MG63 (cell line): Measurements from ENCODE around the gene CCL28. TPM values are rescaled to one million over a fixed set of nuclear protein-coding genes. Genes with fewer than 3 reads are reported as not detected.
A peak's percentile ranks its signal among the peaks of the same experiment; 100 is the strongest.
"Not testable (repeated sequence)": the region's sequence is repeated elsewhere in the genome, so short reads cannot be mapped to it uniquely, and the experiment has no call there.

Experiments
- DNase-seq: peaks from one replicate; pipeline ENCODE4 v3.0.0-alpha.2; 2020
- H3K27me3 ChIP-seq: fragments of 250-450 bp; sonication (Bioruptor Pico); 2 replicates; pipeline ENCODE4 v1.5.1; 2020; ENCODE audit warnings: mild to moderate bottlenecking, moderate library complexity
- H3K36me3 ChIP-seq: fragments of 250-450 bp; sonication (Bioruptor Pico); 2 replicates; pipeline ENCODE4 v1.5.1; 2020; ENCODE audit warnings: mild to moderate bottlenecking, moderate library complexity
- H3K4me3 ChIP-seq: fragments of 250-450 bp; sonication (Bioruptor Pico); 2 replicates; pipeline ENCODE4 v1.5.1; 2020; ENCODE audit warnings: mild to moderate bottlenecking, moderate library complexity
- H3K9me3 ChIP-seq: fragments of 250-450 bp; sonication (Bioruptor Pico); 2 replicates; pipeline ENCODE4 v1.5.1; 2020; ENCODE audit warnings: mild to moderate bottlenecking, moderate library complexity
- total RNA-seq: library from RNA; depleted of rRNA; stranded (reverse); fragments of >200 nt; shearing (Covaris generic); gene quantifications from 2 replicates; pipeline ENCODE4 v1.2.3, GENCODE V29; 2014; ENCODE audit warnings: low replicate concordance; rRNA removed

Gene CCL28, protein sequence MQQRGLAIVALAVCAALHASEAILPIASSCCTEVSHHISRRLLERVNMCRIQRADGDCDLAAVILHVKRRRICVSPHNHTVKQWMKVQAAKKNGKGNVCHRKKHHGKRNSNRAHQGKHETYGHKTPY
- 0.12 and 2.1 TPM in 2 replicates for total RNA-seq

DNA sequence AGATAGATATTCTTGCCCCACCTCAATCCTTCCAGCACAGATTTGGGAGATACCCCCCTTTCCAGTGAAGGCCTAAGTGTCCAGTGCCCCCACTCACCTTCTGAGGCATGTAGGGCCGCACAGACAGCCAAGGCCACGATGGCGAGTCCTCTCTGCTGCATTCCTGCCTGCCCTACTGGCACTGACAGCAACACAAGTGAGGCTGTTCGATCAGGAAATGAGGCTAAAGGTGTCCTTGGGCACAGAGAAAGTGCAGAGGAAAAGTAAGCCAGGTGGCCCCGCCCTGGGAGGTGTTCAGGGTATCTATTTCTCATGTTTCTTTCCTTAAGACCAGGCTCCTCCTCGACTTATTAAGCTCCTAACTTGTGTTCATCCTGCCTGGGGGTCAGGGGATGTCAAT lies at the start of gene CCL28:
Gene CCL28 (minus strand): TSS at position 236 of the 400 bp plus-strand sequence. CDS start 75 bp downstream, at position 161.
- Histone ChIP-seq H3K4me3 (no peak within 1 kb of the TSS), H3K27me3 (no peaks in the 10 kb centered on the region), H3K36me3 (no peaks in the 10 kb centered on the region), H3K9me3 (no peaks in the 10 kb centered on the region)
- no peak for DNase-seq

DNA sequence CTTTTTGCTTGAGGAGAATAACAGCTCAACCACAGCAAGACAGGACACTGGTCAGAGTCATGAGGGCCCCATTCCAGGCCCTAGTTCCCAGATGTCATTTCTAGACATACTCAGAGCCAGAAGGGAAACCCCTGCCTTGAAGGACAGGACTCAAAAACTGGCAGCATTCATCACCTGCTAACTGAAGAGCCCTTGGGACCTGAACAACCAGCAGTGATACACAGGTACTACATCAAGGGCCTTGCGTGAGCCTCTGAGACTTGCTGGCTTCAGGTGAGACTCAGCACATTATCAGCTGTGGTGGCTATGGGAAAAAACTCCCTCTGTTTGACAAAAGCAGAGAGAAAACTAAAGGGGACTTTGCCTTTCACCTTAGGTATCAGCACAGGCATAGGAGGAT lies 48.9 kb upstream of the CCL28 start:
- Histone ChIP-seq H3K27me3 (no peaks in the 10 kb centered on the region), H3K4me3 (no peak overlapping the region), H3K9me3 (peaks cover 28% of the 10 kb centered on the region), H3K36me3 (peaks cover 49% of the 10 kb centered on the region)
- no peak for DNase-seq

DNA sequence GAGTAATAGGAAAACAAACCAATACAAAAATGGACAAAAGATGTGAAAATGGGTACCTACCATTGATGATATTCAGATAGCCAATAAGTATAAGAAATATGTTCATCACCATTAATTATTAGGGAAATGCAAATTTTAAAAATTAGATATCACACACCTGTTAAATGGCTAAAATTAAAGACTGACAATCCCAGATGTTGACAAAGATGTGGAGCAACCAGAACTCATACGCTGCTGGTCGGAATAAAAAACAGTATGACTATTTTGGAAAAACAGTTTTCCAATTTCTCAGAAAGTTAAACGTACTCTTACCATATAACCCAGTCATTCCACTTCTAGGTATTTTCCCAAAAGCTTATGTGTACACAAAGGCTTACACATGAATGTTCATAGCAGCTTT lies 44.4 kb upstream of the CCL28 start:
- Histone ChIP-seq H3K27me3 (no peaks in the 10 kb centered on the region), H3K9me3 (peaks cover 18% of the 10 kb centered on the region), H3K36me3 (peaks cover 25% of the 10 kb centered on the region), H3K4me3 (no peak overlapping the region)
- no peak for DNase-seq

DNA sequence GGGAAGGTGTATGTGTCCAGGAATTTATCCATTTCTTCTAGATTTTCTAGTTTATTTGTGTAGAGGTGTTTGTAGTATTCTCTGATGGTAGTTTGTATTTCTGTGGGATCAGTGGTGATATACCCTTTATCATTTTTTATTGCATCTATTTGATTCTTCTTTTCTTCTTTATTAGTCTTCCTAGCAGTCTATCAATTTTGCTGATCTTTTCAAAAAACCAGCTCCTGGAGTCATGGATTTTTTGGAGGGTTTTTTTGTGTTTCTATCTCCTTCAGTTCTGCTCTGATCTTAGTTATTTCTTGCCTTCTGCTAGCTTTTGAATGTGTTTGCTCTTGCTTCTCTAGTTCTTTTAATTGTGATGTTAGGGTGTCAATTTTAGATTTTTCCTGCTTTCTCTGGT lies 29.4 kb upstream of the CCL28 start:
- H3K27me3 ChIP-seq, H3K4me3 ChIP-seq, DNase-seq: not testable (repeated sequence)
- H3K36me3 ChIP-seq, result peaks cover 16% of the 10 kb centered on the region
- peaks cover 14% of the 10 kb centered on the region for H3K9me3 ChIP-seq

DNA sequence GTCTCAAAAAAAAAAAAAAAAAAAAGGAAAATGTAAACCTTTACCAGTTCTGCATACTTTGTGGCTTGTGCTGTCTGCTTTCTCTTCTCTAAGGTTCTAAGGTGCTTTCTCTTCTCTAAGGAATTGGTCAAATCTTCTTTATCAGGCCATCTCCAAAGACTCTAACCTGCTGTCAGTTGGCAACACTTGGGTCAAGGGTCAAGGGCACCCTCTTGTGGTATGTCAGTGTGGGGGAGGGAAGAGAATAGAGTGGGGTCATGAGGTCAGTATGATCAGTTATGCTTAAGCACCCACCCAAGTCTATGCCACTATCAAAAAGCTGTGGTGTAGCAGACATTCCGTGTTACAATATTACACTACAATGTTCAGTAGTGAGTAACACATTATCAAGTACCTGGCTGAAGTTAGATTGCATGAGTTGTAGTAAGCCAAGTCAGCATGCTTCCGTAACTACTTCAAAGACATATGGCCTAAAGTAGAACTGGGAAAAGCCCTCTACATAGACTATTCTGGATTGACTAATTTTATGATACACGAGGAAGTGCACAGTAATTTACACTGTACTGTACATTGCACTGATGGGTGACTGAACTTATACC lies 25.0 kb upstream of the CCL28 start:
- H3K27me3 ChIP-seq, result no peaks in the 10 kb centered on the region
- H3K9me3 ChIP-seq, result peaks cover 7% of the 10 kb centered on the region
- no peak overlapping the region for H3K4me3 ChIP-seq
- H3K36me3 ChIP-seq, result no peaks in the 10 kb centered on the region
- DNase-seq, result no peak

DNA sequence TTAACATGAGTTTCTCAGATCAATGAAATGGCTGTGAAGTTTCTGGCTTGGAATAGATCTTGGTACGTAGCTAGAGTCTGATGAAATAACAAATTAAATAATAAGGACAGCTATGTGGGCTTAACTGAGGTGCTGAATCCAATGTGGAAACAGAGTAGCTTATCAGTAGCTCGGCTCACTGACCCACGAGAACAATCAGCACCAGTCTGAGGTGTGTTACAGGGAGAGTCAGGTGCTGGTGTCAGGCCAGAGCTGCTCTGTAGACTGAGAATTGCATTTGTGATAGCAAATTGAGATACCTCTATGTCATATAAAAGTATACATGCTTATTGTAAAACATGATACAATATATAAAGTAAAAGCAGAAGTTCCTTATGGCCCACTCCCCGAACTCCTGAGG lies 21.2 kb upstream of the CCL28 start:
- Histone ChIP-seq H3K36me3 (no peaks in the 10 kb centered on the region), H3K27me3 (no peaks in the 10 kb centered on the region), H3K9me3 (no peaks in the 10 kb centered on the region), H3K4me3 (no peak overlapping the region)
- DNase-seq, result no peak

DNA sequence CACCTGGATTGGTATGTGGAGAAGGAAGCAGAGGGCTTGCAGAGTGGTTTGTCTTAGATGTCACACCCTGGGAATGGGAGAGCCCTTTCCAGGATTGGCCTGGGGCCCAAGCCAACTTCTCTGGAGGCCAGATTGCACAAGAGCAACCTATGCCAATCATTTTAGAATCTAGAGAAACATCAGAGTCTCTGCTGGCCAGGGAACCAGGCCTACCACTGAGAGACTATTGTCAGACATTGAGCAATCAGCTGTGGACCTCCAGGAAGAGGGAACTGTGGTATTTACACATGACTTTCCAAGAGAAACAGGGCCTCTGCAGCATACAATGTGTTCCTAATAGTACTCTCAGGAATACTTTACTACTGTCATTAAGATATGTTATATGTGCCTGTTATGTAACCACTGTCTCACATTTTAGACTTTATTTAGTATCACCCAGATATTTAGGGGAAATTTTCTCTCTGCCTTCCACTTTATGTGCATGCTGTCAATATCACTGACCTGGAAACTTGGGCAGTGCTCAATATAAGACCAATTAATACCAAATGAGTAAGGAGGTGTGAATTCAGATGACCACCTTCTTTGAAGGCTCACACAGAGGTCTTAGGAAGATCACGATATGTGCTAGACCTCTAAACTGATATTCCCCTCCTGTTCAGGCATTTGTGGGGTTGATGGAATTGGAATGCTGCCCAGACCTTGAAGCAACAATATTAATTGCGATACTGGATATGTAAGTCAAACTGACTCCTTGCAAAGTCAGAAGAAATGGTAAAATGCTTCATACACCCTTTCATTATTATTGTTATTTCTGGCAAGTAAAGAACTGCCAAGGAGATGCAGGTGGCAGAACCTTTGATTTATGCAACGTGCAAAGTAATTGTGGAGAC lies 20.5 kb upstream of the CCL28 start:
- Histone ChIP-seq H3K36me3 (no peaks in the 10 kb centered on the region), H3K27me3 (no peaks in the 10 kb centered on the region), H3K9me3 (no peaks in the 10 kb centered on the region), H3K4me3 (no peak overlapping the region)
- DNase-seq, result peak; percentile 73

DNA sequence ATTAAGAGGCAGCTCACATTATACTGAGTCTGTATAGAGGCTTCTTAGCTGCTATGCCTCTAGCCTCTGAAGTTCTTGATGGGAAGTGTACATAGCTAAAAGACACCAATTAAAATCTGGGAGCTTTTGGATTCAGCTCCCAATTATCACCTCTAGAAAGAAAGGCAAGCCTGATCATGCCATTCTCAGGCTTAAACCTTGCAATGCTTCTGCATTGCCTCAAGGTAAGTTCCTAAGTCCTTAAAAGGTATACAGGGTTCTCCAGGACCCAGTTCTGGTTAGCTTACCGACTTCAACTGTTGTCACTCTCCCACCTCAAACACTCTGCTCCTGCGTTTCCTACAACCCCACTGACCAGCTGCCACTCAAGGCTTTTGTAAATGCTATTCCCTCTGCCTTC lies 17.5 kb upstream of the CCL28 start:
- DNase-seq, result no peak
- no peaks in the 10 kb centered on the region for H3K9me3 ChIP-seq
- no peaks in the 10 kb centered on the region for H3K36me3 ChIP-seq
- H3K4me3 ChIP-seq, result no peak overlapping the region
- no peaks in the 10 kb centered on the region for H3K27me3 ChIP-seq

DNA sequence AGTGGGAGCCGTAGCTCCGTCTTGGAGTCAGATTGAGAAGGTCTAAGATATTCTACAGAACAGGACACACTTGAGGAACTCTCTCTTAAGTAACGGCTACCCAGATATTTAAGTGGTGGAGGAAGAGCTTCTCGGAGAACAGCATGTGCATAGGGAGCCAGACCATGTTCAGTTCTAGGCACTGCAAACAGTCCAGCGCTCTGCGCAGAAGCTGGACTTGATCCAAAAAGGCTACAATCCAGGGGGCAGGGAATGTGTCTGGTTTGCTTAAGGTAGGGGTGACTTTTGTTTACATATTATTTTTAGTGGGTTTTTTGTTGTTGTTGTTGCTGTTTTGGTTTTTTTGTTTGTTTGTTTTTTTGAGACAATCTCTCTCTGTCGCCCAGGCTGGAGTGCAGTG lies 16.8 kb upstream of the CCL28 start:
- H3K27me3 ChIP-seq, result no peaks in the 10 kb centered on the region
- no peaks in the 10 kb centered on the region for H3K36me3 ChIP-seq
- DNase-seq, result no peak
- no peaks in the 10 kb centered on the region for H3K9me3 ChIP-seq
- H3K4me3 ChIP-seq, result no peak overlapping the region

DNA sequence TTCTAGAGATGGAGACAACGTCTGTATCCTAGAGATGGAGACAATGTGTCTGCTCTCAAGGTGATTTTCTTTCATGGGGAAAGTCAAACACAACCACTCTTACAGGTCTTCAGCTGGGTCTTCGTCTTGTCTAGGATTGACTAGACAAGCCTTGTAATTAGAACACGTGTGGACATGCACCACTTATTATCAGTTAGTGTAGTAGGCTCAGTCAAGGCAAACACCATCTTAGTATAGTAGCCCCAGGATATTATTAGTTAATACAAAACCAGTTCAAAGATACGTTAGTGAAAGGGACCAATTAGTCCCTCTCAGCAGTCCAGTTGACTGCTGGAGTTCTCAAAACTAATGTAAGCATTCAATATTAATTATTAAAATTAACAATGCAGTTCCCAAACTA lies 15.1 kb upstream of the CCL28 start:
- no peaks in the 10 kb centered on the region for H3K27me3 ChIP-seq
- no peak overlapping the region for H3K4me3 ChIP-seq
- H3K9me3 ChIP-seq, result no peaks in the 10 kb centered on the region
- DNase-seq, result no peak
- H3K36me3 ChIP-seq, result no peaks in the 10 kb centered on the region

DNA sequence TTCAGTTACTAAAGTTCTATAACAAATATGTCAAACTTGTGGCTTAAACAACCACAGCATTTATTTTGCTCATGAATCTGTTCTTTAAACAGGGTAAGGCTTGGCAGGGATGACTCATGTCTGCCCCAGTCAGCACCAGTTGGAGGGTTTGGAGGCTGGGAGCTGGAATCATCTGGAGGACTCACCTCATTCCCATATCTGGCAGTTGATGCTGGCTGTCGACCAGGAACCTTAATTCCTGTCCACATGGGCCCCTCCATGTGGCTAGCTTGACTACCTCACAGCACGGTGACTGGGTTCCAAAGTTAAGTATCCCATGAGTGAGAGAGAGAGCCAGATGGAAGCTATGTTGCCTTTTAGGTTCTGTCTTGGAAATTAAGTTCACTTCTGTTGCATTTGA lies 13.8 kb upstream of the CCL28 start:
- no peak overlapping the region for H3K4me3 ChIP-seq
- H3K27me3 ChIP-seq, result no peaks in the 10 kb centered on the region
- peak; percentile 91 for DNase-seq
- H3K9me3 ChIP-seq, result no peaks in the 10 kb centered on the region
- no peaks in the 10 kb centered on the region for H3K36me3 ChIP-seq

DNA sequence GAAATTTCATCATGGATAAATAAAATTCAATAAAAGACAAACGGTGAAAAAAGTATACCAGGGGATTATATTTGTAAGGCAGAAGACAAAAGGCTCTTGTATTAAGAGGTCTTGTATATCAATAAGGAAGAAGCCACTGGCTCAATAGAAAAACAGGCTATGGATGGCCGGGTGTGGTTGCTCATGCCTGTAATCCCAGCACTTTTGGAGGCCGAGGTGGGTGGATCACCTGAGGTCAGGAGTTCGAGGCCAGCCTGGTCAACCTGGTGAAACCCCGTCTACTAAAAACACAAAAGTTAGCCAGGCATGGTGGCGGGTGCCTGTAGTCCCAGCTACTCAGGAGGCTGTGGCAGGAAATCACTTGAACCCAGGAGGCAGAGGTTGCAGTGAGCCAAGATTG lies 10.9 kb upstream of the CCL28 start:
- H3K4me3 ChIP-seq, H3K36me3 ChIP-seq, DNase-seq, H3K27me3 ChIP-seq, H3K9me3 ChIP-seq: not testable (repeated sequence)

DNA sequence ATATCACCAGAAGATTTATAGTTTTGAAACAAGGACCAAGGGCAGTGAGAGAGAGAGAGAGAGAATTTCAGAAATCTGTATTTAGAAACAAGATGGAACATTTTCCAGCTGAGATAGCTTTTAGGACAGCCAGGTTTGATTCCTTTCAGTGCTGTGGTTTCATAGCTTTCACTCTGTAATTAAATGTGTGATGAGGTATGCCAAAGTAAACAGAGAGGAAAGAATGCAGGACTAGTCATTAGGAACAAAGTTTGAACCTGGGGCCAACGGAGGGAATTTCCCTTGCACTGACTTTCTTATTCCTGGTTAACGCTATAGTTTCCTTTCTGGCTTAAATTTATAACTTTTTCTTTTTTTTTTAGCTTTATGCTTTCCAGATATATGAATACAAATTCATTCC lies 10.0 kb upstream of the CCL28 start:
- peak; percentile 32 for DNase-seq
- no peaks in the 10 kb centered on the region for H3K27me3 ChIP-seq

DNA sequence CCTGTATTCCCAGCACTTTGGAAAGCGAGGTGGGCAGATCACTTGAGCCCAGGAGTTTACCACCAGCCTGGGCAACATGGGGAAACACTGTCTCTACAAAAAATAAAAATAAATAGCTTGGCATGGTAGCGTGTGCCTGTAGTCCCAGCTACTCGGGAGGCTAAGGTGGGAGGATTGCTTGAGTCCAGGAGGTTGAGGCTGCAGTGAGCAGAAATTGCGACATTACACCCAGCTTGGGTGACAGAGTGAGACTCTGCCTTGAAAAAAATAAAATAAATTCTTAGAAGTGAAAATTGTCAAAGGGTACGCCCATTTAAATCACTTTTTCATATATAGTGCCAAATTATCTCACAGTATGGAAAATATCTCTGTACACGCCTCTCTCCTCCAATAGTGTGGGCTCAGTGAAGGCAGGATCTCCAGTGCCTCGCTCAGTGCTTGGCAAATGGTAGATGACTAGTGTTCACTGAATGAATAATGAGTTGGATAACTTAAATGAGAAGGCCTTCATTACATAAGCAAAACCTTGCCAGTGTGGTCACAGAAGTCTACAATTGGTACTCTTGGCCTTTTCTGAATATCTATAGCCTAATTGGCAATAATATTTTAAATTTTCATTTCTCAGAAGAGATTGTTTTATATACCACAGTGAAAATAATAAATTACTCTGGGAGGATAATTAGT lies 9.4 kb upstream of the CCL28 start:
- no peaks in the 10 kb centered on the region for H3K9me3 ChIP-seq
- H3K27me3 ChIP-seq, result no peaks in the 10 kb centered on the region
- H3K4me3 ChIP-seq, result no peak overlapping the region
- no peak for DNase-seq
- no peaks in the 10 kb centered on the region for H3K36me3 ChIP-seq

More for the DNA sequence above, 10.0 kb upstream of the CCL28 start:
- H3K4me3 ChIP-seq, result no peak overlapping the region
- no peaks in the 10 kb centered on the region for H3K9me3 ChIP-seq
- H3K36me3 ChIP-seq, result no peaks in the 10 kb centered on the region

DNA sequence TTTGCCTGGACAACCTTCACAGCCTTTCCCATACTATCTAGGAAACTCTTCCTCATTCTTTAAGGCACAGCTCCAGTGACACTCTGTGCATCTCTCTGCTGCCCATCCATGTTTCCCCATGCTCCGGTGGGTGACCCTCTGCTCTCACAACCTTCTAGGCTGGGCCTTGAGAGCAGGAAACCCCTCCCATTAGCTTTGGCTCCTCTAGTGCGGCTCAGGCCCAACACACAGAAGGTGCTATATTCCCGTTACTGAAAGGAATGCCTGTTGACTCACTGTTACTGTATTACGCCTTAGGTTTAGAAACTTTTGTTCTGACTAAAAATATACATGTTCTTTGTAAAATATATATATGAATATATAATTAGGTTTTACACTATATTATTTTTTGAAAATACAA lies 8.1 kb upstream of the CCL28 start:
- DNase-seq, result no peak
- Histone ChIP-seq H3K27me3 (no peaks in the 10 kb centered on the region), H3K9me3 (no peaks in the 10 kb centered on the region), H3K36me3 (no peaks in the 10 kb centered on the region), H3K4me3 (no peak overlapping the region)

DNA sequence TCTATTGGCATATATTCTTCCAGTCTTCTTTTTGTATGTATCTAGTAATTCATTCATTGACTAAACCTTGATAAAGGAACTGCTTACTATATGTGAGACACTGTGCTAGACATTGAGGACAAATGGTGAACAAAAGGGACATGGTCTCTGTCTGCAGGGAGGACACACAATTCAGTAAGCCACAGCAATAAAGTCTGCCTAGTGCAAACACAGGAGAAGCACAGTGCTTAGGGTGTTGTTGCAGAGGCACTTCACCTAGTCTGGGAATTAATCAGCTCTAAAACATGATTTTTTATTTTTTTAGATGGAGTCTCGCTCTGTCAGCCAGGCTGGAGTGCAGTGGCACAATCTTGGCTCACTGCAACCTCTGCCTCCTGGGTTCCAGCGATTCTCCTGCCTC lies 6.4 kb upstream of the CCL28 start:
- Histone ChIP-seq H3K9me3 (no peaks in the 10 kb centered on the region), H3K36me3 (no peaks in the 10 kb centered on the region), H3K27me3 (no peaks in the 10 kb centered on the region), H3K4me3 (no peak overlapping the region)
- DNase-seq, result no peak

DNA sequence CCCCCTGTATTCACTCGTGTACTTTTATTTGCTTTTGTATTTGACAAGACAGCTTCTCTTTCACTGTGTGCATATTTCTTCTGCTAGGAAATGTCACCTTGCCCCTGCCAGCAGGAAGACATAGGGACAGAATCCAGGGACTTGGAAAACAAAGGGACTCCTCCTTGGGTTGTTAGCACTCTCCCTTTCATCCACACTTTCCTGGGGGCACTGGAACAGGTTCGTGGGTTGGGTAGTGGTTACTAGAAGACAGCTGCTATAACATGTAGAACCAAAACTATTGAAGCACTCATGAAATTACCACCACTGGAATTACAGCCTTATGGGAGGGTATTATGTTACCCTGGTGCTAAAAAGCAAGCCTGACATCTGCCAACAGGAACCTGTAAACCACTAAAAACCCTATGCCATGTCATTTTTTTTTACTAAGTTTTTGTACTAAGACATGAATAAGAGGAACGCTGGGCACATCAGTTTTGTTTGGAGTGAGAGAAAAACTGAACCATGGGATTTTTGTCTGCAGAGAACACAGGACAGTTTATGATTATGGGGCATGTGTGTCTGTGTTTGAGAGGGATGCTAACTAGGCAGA lies 4.7 kb upstream of the CCL28 start:
- Histone ChIP-seq H3K9me3 (no peaks in the 10 kb centered on the region), H3K36me3 (no peaks in the 10 kb centered on the region), H3K27me3 (no peaks in the 10 kb centered on the region), H3K4me3 (no peak overlapping the region)
- no peak for DNase-seq
